T-cell (primary cell): ENCODE measurements around the gene MEFV. TPM values are rescaled to one million over a fixed set of nuclear protein-coding genes. Genes with fewer than 3 reads are reported as not detected.

Source experiments
- ATAC-seq, 4 experiments: fragments of 200-7000 bp in 3 of 4; fragments of 150-1000 bp in 1 of 4; cut with Tn5 transposase; replicated peaks in 1 of 4; 1 replicate in 3 of 4; 2 replicates in 1 of 4; pipeline ENCODE4 v1.10.0; 2021; ENCODE audit warnings: moderate library complexity in 3 of 4, mild to moderate bottlenecking in 2 of 4, moderate number of reproducible peaks in 1 of 4
- CTCF ChIA-PET, 2 donors: fragments of 300-600 bp; sonication (Branson Sonifier 250); formaldehyde crosslinking; loops; one replicate each; lab custom pipeline; 2022; ENCODE audit warnings: antibody characterized with exemption in 2 of 2; lab: Charles Lee
- POLR2A ChIA-PET, 2 donors: fragments of 300-600 bp; sonication (Branson Sonifier 250); formaldehyde crosslinking; loops; one replicate each; lab custom pipeline; 2022; ENCODE audit warnings: antibody characterized with exemption in 2 of 2; lab: Charles Lee
- DNase-seq, 35 experiments: peaks; one replicate each; pipeline versions ENCODE4 v3.0.0 to v3.0.0-alpha.2; 2013 to 2023
- H3K27ac ChIP-seq: one replicate; pipeline ENCODE4 v1.5.1; 2013; ENCODE audit warnings: low read length
- H3K27me3 ChIP-seq, 2 experiments: replicated peaks in 1 of 2; 1 replicate in 1 of 2; 2 replicates in 1 of 2; pipeline versions ENCODE4 v1.6.1 to v1.7.0; 2013; ENCODE audit warnings: low read length in 1 of 2, mixed read lengths in 1 of 2; ENCODE audit not compliant: control insufficient read depth in 2 of 2, insufficient read depth in 2 of 2; ENCODE audit errors: extremely low read depth in 1 of 2
- H3K36me3 ChIP-seq, 2 donors: 1 replicate in 1 of 2; 2 replicates in 1 of 2; pipeline versions ENCODE4 v1.6.1 to v1.7.0; 2013; ENCODE audit warnings: low read length in 1 of 2; ENCODE audit not compliant: control insufficient read depth in 2 of 2, insufficient read depth in 1 of 2; ENCODE audit errors: extremely low read depth in 1 of 2
- H3K4me1 ChIP-seq, 2 experiments: 1 replicate in 1 of 2; 2 replicates in 1 of 2; pipeline versions ENCODE4 v1.6.1 to v1.7.0; 2013; ENCODE audit warnings: low read length in 2 of 2, mixed read lengths in 1 of 2; ENCODE audit not compliant: insufficient read depth in 2 of 2, control insufficient read depth in 1 of 2; ENCODE audit errors: extremely low read depth in 1 of 2
- H3K4me3 ChIP-seq, 2 donors: 1 replicate in 1 of 2; 2 replicates in 1 of 2; pipeline versions ENCODE4 v1.5.1 to v1.7.0; 2013; ENCODE audit warnings: mild to moderate bottlenecking in 2 of 2, low read length in 1 of 2, moderate library complexity in 1 of 2; ENCODE audit not compliant: control insufficient read depth in 1 of 2; ENCODE audit errors: extremely low read depth in 1 of 2
- H3K9me3 ChIP-seq: 2 replicates; pipeline ENCODE4 v1.7.0; 2013
- H3K27ac Mint-ChIP-seq, 2 donors: one replicate each; pipeline ENCODE4 v1.8.0; 2020 to 2021; ENCODE audit warnings: mild to moderate bottlenecking in 2 of 2, mixed read lengths in 2 of 2
- H3K27me3 Mint-ChIP-seq, 2 donors: one replicate each; pipeline ENCODE4 v1.8.0; 2021 to 2022; ENCODE audit warnings: mixed read lengths in 2 of 2
- H3K36me3 Mint-ChIP-seq: one replicate; pipeline ENCODE4 v1.8.0; 2021; ENCODE audit warnings: mixed read lengths
- H3K4me1 Mint-ChIP-seq, 3 donors: one replicate each; pipeline ENCODE4 v1.8.0; 2020 to 2022; ENCODE audit warnings: mixed read lengths in 3 of 3, mild to moderate bottlenecking in 1 of 3
- H3K4me3 Mint-ChIP-seq, 3 donors: one replicate each; pipeline ENCODE4 v1.8.0; 2020 to 2022; ENCODE audit warnings: mild to moderate bottlenecking in 3 of 3, mixed read lengths in 3 of 3, moderate library complexity in 3 of 3
- H3K9me3 Mint-ChIP-seq, 3 donors: one replicate each; pipeline ENCODE4 v1.8.0; 2020 to 2022; ENCODE audit warnings: mixed read lengths in 3 of 3
- WGBS: methylation state at CpG from one replicate; pipeline ENCODE4 v1.1.5; 2013; ENCODE audit warnings: missing lambda C conversion rate; ENCODE audit not compliant: insufficient coverage; 5-methylcytosine and 5-hydroxymethylcytosine counted together
- total RNA-seq, 35 experiments: library from RNA in 6 of 35; stranded (reverse) in 6 of 35; fragments of 120-200 nt in 1 of 35; gene quantifications; one replicate each; pipeline versions ENCODE4 v1.2.1 to v1.2.4 and lab custom pipeline; 2013 to 2026

MEFV gene
- total RNA-seq, 5 donors from 2014 or later (not counting 1 experiment from before 2014, with no cell fraction given), result 0.10 to 0.38 (median 0.19) TPM; not detected in 1

GRCh38 chr16:3282730-3283542 is 26.5 kb upstream of the MEFV start, which contains the start of gene ZNF263:
ZNF263 (plus strand) TSS chr16:3283491; CDS start chr16:3283819, 328 bp downstream.
- peaks cover 0 to 13% of the 10 kb centered on the region in 2 experiments for H3K27me3 ChIP-seq
- H3K36me3 ChIP-seq, result peaks cover 9 to 19% of the 10 kb centered on the region in 2 donors
- H3K27ac Mint-ChIP-seq, result peak within 1 kb of the TSS; percentile 97 to 98
- DNase-seq (peak; percentile 82 to 96 (median 91)), ATAC-seq (peak; percentile 89 to 92 (median 90))
- peaks cover 7% of the 10 kb centered on the region for H3K9me3 ChIP-seq
- CTCF ChIA-PET, result interaction anchor here in 1 of 2 donors (0.6 to 0.8 kb wide), 3 partner anchors 13 to 153 kb away, joined by 3 to 7 read pairs (median 4); partner anchors contain the start of genes ZNF174 and ZSCAN32
- peak within 1 kb of the TSS; percentile 97 for H3K27ac ChIP-seq
- POLR2A ChIA-PET, result interaction anchor here (0.6 to 1.1 kb wide), 3 partner anchors 18 to 213 kb away, joined by 4 to 5 read pairs (median 4); no protein-coding TSS in a partner anchor
- H3K4me1 Mint-ChIP-seq, result peaks cover 32 to 44% (median 35%) of the 10 kb centered on the region in 3 donors
- peak within 1 kb of the TSS; percentile 85 to 95 (median 93) for H3K4me3 Mint-ChIP-seq
- peaks cover 0 to 1% of the 10 kb centered on the region in 2 donors for H3K27me3 Mint-ChIP-seq
- peak within 1 kb of the TSS; percentile 80 to 96 for H3K4me3 ChIP-seq
- peaks cover 35% of the 10 kb centered on the region for H3K36me3 Mint-ChIP-seq
- under 1% methylated on average over 64 of the region's 72 CpGs for WGBS
- H3K4me1 ChIP-seq, result peaks cover 12 to 32% of the 10 kb centered on the region in 2 experiments
- peaks cover 0 to 9% (median 4%) of the 10 kb centered on the region in 3 donors for H3K9me3 Mint-ChIP-seq

GRCh38 chr16:3282103-3282729 is 25.8 kb upstream of the MEFV start:
- CTCF ChIA-PET, result interaction anchor here in 1 of 2 donors (0.6 to 0.8 kb wide), 3 partner anchors 12 to 152 kb away, joined by 3 to 7 read pairs (median 4); partner anchors contain the start of genes ZNF174 and ZSCAN32
- Histone ChIP-seq H3K36me3 (peaks cover 9 to 16% of the 10 kb centered on the region in 2 donors), H3K27me3 (peaks cover 0 to 13% of the 10 kb centered on the region in 2 experiments), H3K4me1 (peaks cover 12 to 32% of the 10 kb centered on the region in 2 experiments), H3K9me3 (peaks cover 3% of the 10 kb centered on the region), H3K27ac (peak overlapping the region; percentile 30), H3K4me3 (peak overlapping the region; percentile 80 to 96)
- Mint-ChIP-seq H3K9me3 (peaks cover 0 to 5% (median 0%) of the 10 kb centered on the region in 3 donors), H3K27ac (peak overlapping the region; percentile 97 to 98), H3K36me3 (peaks cover 29% of the 10 kb centered on the region), H3K4me1 (peaks cover 32 to 44% (median 35%) of the 10 kb centered on the region in 3 donors), H3K4me3 (peak overlapping the region; percentile 85 to 95 (median 93)), H3K27me3 (peaks cover 0 to 1% of the 10 kb centered on the region in 2 donors)
- 1% methylated on average over 22 of the region's 29 CpGs for WGBS
- POLR2A ChIA-PET, result interaction anchor here (0.6 to 1.1 kb wide), 3 partner anchors 17 to 214 kb away, joined by 4 to 5 read pairs (median 4); no protein-coding TSS in a partner anchor
- peak in 1 of 35 experiments; percentile 24 for DNase-seq
- peak; percentile 13 to 29 (median 20) for ATAC-seq

- no peak overlapping the region for H3K27ac ChIP-seq
- Mint-ChIP-seq H3K36me3 (peaks cover 20% of the 10 kb centered on the region), H3K4me3 (peak overlapping the region; percentile 28 to 93 (median 85)), H3K9me3 (peaks cover 0 to 4% (median 1%) of the 10 kb centered on the region in 3 donors), H3K27me3 (peaks cover 0 to 1% of the 10 kb centered on the region in 2 donors), H3K27ac (no peak overlapping the region), H3K4me1 (peaks cover 30 to 41% (median 32%) of the 10 kb centered on the region in 3 donors)
- ChIA-PET CTCF (no interaction called here), POLR2A (no interaction called here)
- no peak for ATAC-seq
- no peak for DNase-seq
- H3K27me3 ChIP-seq, result peaks cover 0 to 13% of the 10 kb centered on the region in 2 experiments
- no peak overlapping the region for H3K4me3 ChIP-seq
- H3K36me3 ChIP-seq, result peaks cover 3 to 9% of the 10 kb centered on the region in 2 donors
- 93% methylated on average over 4 of the region's 6 CpGs for WGBS
- H3K4me1 ChIP-seq, result peaks cover 12 to 32% of the 10 kb centered on the region in 2 experiments
- no peaks in the 10 kb centered on the region for H3K9me3 ChIP-seq
These were observed 24.9 kb upstream of the MEFV start for GRCh38 chr16:3281222-3281820.

- Histone ChIP-seq H3K4me1 (peaks cover 0 to 2% of the 10 kb centered on the region in 2 experiments), H3K9me3 (no peaks in the 10 kb centered on the region), H3K36me3 (no peaks in the 10 kb centered on the region), H3K27me3 (peaks cover 0 to 13% of the 10 kb centered on the region in 2 experiments), H3K4me3 (no peak overlapping the region), H3K27ac (no peak overlapping the region)
- no peaks in the 10 kb centered on the region for H3K36me3 Mint-ChIP-seq
- peaks cover 0 to 4% (median 0%) of the 10 kb centered on the region in 3 donors for H3K4me1 Mint-ChIP-seq
- H3K4me3 Mint-ChIP-seq, result no peak overlapping the region
- peaks cover 0 to 1% of the 10 kb centered on the region in 2 donors for H3K27me3 Mint-ChIP-seq
- DNase-seq (no peak), ATAC-seq (no peak)
- H3K9me3 Mint-ChIP-seq, result peaks cover 0 to 11% (median 6%) of the 10 kb centered on the region in 3 donors
- no peak overlapping the region for H3K27ac Mint-ChIP-seq
- WGBS, result 72% methylated on average over 2 of the region's 5 CpGs
- CTCF ChIA-PET, result no interaction called here
- POLR2A ChIA-PET, result interaction anchor here in 1 of 2 donors (0.6 kb wide), 1 partner anchor 12 kb away, joined by 3 read pairs; no protein-coding TSS in a partner anchor
These were observed 20.2 kb upstream of the MEFV start for GRCh38 chr16:3276679-3277078.

DNA sequence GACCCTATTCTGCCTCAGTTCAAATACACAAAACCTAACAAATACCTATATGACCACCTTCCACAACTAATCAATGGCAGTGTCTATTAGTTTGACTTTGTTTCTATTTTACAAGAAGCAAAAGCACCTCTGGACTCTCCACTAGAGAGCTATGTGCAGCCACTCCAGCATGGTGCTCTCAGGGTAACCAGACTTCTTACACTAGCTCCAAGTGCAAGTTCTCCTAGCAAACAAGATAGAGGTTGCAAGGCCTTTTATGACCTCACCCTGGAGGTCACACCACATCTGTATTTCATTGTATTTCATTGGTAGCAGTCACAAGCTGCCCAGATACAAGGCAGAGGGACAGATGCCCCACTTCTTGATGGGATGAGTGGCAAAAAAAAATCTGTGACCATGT is 18.5 kb upstream of the MEFV start:
- peaks cover 0 to 1% (median 0%) of the 10 kb centered on the region in 3 donors for H3K4me1 Mint-ChIP-seq
- no peak overlapping the region for H3K4me3 Mint-ChIP-seq
- peaks cover 0 to 11% (median 6%) of the 10 kb centered on the region in 3 donors for H3K9me3 Mint-ChIP-seq
- ATAC-seq, result no peak
- DNase-seq, result no peak
- H3K9me3 ChIP-seq, result no peaks in the 10 kb centered on the region
- CTCF ChIA-PET, result no interaction called here
- no peaks in the 10 kb centered on the region for H3K4me1 ChIP-seq
- POLR2A ChIA-PET, result no interaction called here
- no peak overlapping the region for H3K27ac Mint-ChIP-seq
- no peak overlapping the region for H3K27ac ChIP-seq
- no peaks in the 10 kb centered on the region for H3K36me3 ChIP-seq
- no peak overlapping the region for H3K4me3 ChIP-seq
- no peaks in the 10 kb centered on the region for H3K36me3 Mint-ChIP-seq
- peaks cover 0 to 7% of the 10 kb centered on the region in 2 experiments for H3K27me3 ChIP-seq
- H3K27me3 Mint-ChIP-seq, result no peaks in the 10 kb centered on the region
